ENCODE measurements around the gene RAB27A. TPM values are rescaled to one million over a fixed set of nuclear protein-coding genes. Genes with fewer than 3 reads are reported as not detected.

Gene RAB27A
- total and polyA plus RNA-seq, 2 of the 8 experiments (the other 6 are each of a cell fraction or from before 2014, with no cell fraction given): 2.3 to 6.5 TPM

GRCh38 chr15:55289011-55289745, 435 bp downstream of the RAB27A start:
- no peaks in the 10 kb centered on the region for H3K36me3 ChIP-seq (ENCODE audit: control insufficient read depth in 2 of 4, insufficient read depth in 4 of 4, low read length in 3 of 4)
- peaks cover 0 to 2% of the 10 kb centered on the region in 2 experiments for H4K20me1 ChIP-seq (replicated peaks in 1 of 2; ENCODE audit: control insufficient read depth in 1 of 2, insufficient read depth in 2 of 2, low read length in 2 of 2)
- H2BK12ac ChIP-seq (ENCODE audit: low read depth, low read length): no peak overlapping the region
- no peaks in the 10 kb centered on the region for H3K9me3 ChIP-seq (ENCODE audit: insufficient read depth in 2 of 2, low read depth in 1 of 2, low read length in 1 of 2)
- H2BK20ac ChIP-seq (ENCODE audit: low read length): no peak overlapping the region
- H4K5ac ChIP-seq (ENCODE audit: insufficient read length, low read depth, low read length): no peak overlapping the region
- H3K4me3 ChIP-seq (ENCODE audit: extremely low read depth in 1 of 4, insufficient read depth in 2 of 4, low read depth in 3 of 4, low read length in 4 of 4): peak overlapping the region; percentile 39 to 87 (median 80)
- CTCF ChIA-PET (ENCODE audit: partially characterized antibody): no interaction called here
- H4K91ac ChIP-seq (replicated peaks; ENCODE audit: insufficient read length, low read length): no peak overlapping the region
- no peak overlapping the region for H3K27ac ChIP-seq (ENCODE audit: low read depth, low read length)
- no peak overlapping the region; the same call in 1 of the 2 replicates for H3K18ac ChIP-seq (ENCODE audit: extremely low read depth, low read length)
- FAIRE-seq (no peak), DNase-seq (ENCODE audit: low read depth in 1 of 2, low spot score in 2 of 2) (peak in 1 of 2 experiments; percentile 70)
- H3K79me1 ChIP-seq (ENCODE audit: low read depth, low read length): no peaks in the 10 kb centered on the region
- peak overlapping the region in 3 of 4 experiments; percentile 51 to 62 (median 57); a peak in 5 of 7 replicates for H3K9ac ChIP-seq (replicated peaks in 1 of 4; ENCODE audit: extremely low read depth in 1 of 4, low read depth in 3 of 4, low read length in 3 of 4)
- H2AFZ ChIP-seq (ENCODE audit: low read length): peak overlapping the region; percentile 56; the same call in 1 of the 2 replicates
- POLR2A ChIA-PET (ENCODE audit: partially characterized antibody): no interaction called here
- peaks cover 10% of the 10 kb centered on the region for H3K23me2 ChIP-seq (ENCODE audit: low read depth, low read length)
- H4K8ac ChIP-seq (ENCODE audit: extremely low read depth, insufficient read depth, low read length): no peak overlapping the region; the same call in 1 of the 2 replicates
- peaks cover 0 to 4% (median 2%) of the 10 kb centered on the region in 4 experiments; a peak in 2 of 7 replicates for H3K27me3 ChIP-seq (replicated peaks in 1 of 4; ENCODE audit: control insufficient read depth in 3 of 4, extremely low read depth in 1 of 4, insufficient read depth in 3 of 4, low read length in 3 of 4)
- H2AK5ac ChIP-seq (ENCODE audit: low read depth, low read length): no peak overlapping the region
- H2BK15ac ChIP-seq (ENCODE audit: low read length): no peak overlapping the region
- no peak overlapping the region for H2BK5ac ChIP-seq (ENCODE audit: low read depth, low read length)
- H3K4me1 ChIP-seq (replicated peaks in 1 of 4; ENCODE audit: control insufficient read depth in 3 of 4, insufficient read depth in 4 of 4, low read length in 3 of 4): peaks cover 0 to 5% (median 2%) of the 10 kb centered on the region in 4 experiments; a peak in 1 of 7 replicates
- H3K4me2 ChIP-seq (ENCODE audit: insufficient read depth in 1 of 2, low read depth in 2 of 2, low read length in 2 of 2): peak overlapping the region; percentile 64 to 95
- H3K14ac ChIP-seq (ENCODE audit: insufficient read length): no peak overlapping the region
- H2BK120ac ChIP-seq (replicated peaks; ENCODE audit: low read depth, low read length): no peak overlapping the region
- H3K4ac ChIP-seq (replicated peaks; ENCODE audit: insufficient read length, low read depth, low read length): no peak overlapping the region
- WGBS, 2 experiments (ENCODE audit: extremely low coverage in 1 of 2, insufficient coverage in 1 of 2, insufficient read length in 1 of 2, insufficient replicate concordance in 2 of 2, low coverage in 1 of 2, low lambda C conversion rate in 2 of 2, missing lambda C conversion rate in 1 of 2): 9% methylated on average over 22 of the region's 37 CpGs; no CpG with 5 or more reads in 1 of the 2 experiments
- no peaks in the 10 kb centered on the region for H3K79me2 ChIP-seq (ENCODE audit: control insufficient read depth in 1 of 2, insufficient read depth in 2 of 2, low read length in 2 of 2)
- H3K56ac ChIP-seq (replicated peaks; ENCODE audit: insufficient read length, low read depth, low read length): no peak overlapping the region
- H3K23ac ChIP-seq (ENCODE audit: insufficient read length): no peak overlapping the region
- TF ChIP-seq EZH2 (IDR thresholded peaks at IDR 0.05; ENCODE audit: low read depth, low read length, severe bottlenecking) (no peak), SAP30 (IDR thresholded peaks at IDR 0.05; ENCODE audit: insufficient read depth, insufficient replicate concordance, low read length) (peak; percentile 43), ASH2L (IDR thresholded peaks at IDR 0.05; ENCODE audit: low read length) (peak; percentile 13), MAX (IDR thresholded peaks at IDR 0.05) (no peak), NANOG (IDR thresholded peaks at IDR 0.05; ENCODE audit: insufficient read depth, low read depth, low read length, poor library complexity, severe bottlenecking) (no peak), KDM4A (IDR thresholded peaks at IDR 0.05; ENCODE audit: low read depth, low read length, severe bottlenecking) (peak; percentile 86), FOSL1 (IDR thresholded peaks at IDR 0.05; ENCODE audit: insufficient read depth, low read depth, low read length) (no peak), PHF8 (conservative IDR thresholded peaks at IDR 0.05; ENCODE audit: low read depth, low read length) (no peak), HDAC2 (IDR thresholded peaks at IDR 0.05; ENCODE audit: borderline replicate concordance in 1 of 2, low read depth in 2 of 2, low read length in 2 of 2) (peak in 1 of 2 experiments; percentile 64; a peak in 1 of 4 replicates), HDAC6 (IDR thresholded peaks at IDR 0.05; ENCODE audit: low read depth, low read length) (no peak)
